HepG2 (cell line): ENCODE results near the gene NUDT3. TPM values are rescaled to one million over a fixed set of nuclear protein-coding genes. Genes with fewer than 3 reads are reported as not detected.

Experiments used
- ARNT2 ChIP-seq: sonication (generic); formaldehyde crosslinking; IDR thresholded peaks from 2 replicates; pipeline ENCODE4 v1.8.0; 2022; ENCODE audit warnings: mild to moderate bottlenecking, low read depth, missing genetic modification reagents, moderate library complexity
- CEBPB ChIP-seq: IDR thresholded peaks from 2 replicates; pipeline ENCODE4 v1.6.1; 2011; ENCODE audit warnings: low read depth, low read length, improper control_type of control experiment, borderline replicate concordance
- DPF2 ChIP-seq: sonication (generic); formaldehyde crosslinking; IDR thresholded peaks from 2 replicates; pipeline ENCODE4 v1.4.0; 2020; ENCODE audit warnings: mild to moderate bottlenecking, low read depth, missing genetic modification reagents, borderline replicate concordance
- ETV6 ChIP-seq: sonication (generic); formaldehyde crosslinking; conservative IDR thresholded peaks from 2 replicates; pipeline ENCODE4 v1.4.0; 2020; ENCODE audit warnings: missing genetic modification reagents
- KAT8 ChIP-seq: IDR thresholded peaks from 2 replicates; pipeline ENCODE4 v1.6.1; 2016; ENCODE audit warnings: missing genetic modification reagents, missing compliant biosample characterization
- KMT2B ChIP-seq: IDR thresholded peaks from 2 replicates; pipeline ENCODE4 v1.6.1; 2016; ENCODE audit warnings: missing genetic modification reagents, missing compliant biosample characterization
- ONECUT2 ChIP-seq: sonication (generic); formaldehyde crosslinking; IDR thresholded peaks from 2 replicates; pipeline ENCODE4 v1.4.0; 2020; ENCODE audit warnings: missing genetic modification reagents
- PHF5A ChIP-seq: IDR thresholded peaks from one replicate; pipeline ENCODE4 v1.6.1; 2018; ENCODE audit warnings: low read depth, missing genetic modification reagents; ENCODE audit not compliant: unreplicated experiment
- SATB2 ChIP-seq: sonication (generic); formaldehyde crosslinking; IDR thresholded peaks from 2 replicates; pipeline ENCODE4 v1.5.0; 2020; ENCODE audit warnings: missing genetic modification reagents
- ZNF136 ChIP-seq: sonication (generic); formaldehyde crosslinking; IDR thresholded peaks from 2 replicates; pipeline ENCODE4 v1.8.1; 2022; ENCODE audit warnings: low read depth, mild to moderate bottlenecking, moderate library complexity, missing genetic modification reagents
- ZNF383 ChIP-seq: sonication (generic); formaldehyde crosslinking; IDR thresholded peaks from 2 replicates; pipeline ENCODE4 v1.4.0; 2020; ENCODE audit warnings: missing genetic modification reagents, mild to moderate bottlenecking, borderline replicate concordance
- ZNF556 ChIP-seq: sonication (generic); formaldehyde crosslinking; IDR thresholded peaks from 2 replicates; pipeline ENCODE4 v1.4.0; 2020; ENCODE audit warnings: mild to moderate bottlenecking, missing genetic modification reagents, borderline replicate concordance
- polyA plus RNA-seq, 8 experiments: library from polyadenylated mRNA; depleted of rRNA in 3 of 8; stranded (reverse) in 7 of 8; unstranded in 1 of 8; fragments of >200 nt; fragmentation: Illumina TruSeq in 4 of 8; extraction: Trizol in 4 of 8; gene quantifications; 2 replicates each; pipeline versions ENCODE4 v1.2.1 to v1.2.3, GENCODE V29; 2011 to 2016; ENCODE audit warnings: low read depth in 4 of 8, missing spikeins in 1 of 8, mixed read lengths in 1 of 8; ENCODE audit not compliant: insufficient read depth in 1 of 8
- total RNA-seq, 5 experiments: library from RNA; depleted of rRNA; stranded (reverse); fragments of >200 nt; fragmentation: Illumina TruSeq; extraction: Trizol; gene quantifications; 2 replicates each; pipeline ENCODE4 v1.2.3, GENCODE V29; 2016; ENCODE audit warnings: low read depth in 1 of 5
- TF ChIP-seq, protein P1 (sequence below): IDR thresholded peaks from 2 replicates; pipeline ENCODE4 v1.6.1; 2016; ENCODE audit warnings: low read depth, missing genetic modification reagents, missing compliant biosample characterization
- TF ChIP-seq, protein P2 (sequence below): sonication (generic); formaldehyde crosslinking; IDR thresholded peaks from 2 replicates; pipeline ENCODE4 v1.8.1; 2022; ENCODE audit warnings: mild to moderate bottlenecking, missing genetic modification reagents
- TF ChIP-seq, protein P3 (sequence below): conservative IDR thresholded peaks from 2 replicates; pipeline ENCODE4 v1.6.1; 2018; ENCODE audit warnings: missing genetic modification reagents
- TF ChIP-seq, protein P4 (sequence below): sonication (generic); formaldehyde crosslinking; IDR thresholded peaks from 2 replicates; pipeline ENCODE4 v1.5.0; 2020; ENCODE audit warnings: missing genetic modification reagents
- TF ChIP-seq, protein P5 (sequence below): sonication (generic); formaldehyde crosslinking; IDR thresholded peaks from 2 replicates; pipeline ENCODE4 v1.8.1; 2023; ENCODE audit warnings: mild to moderate bottlenecking, missing genetic modification reagents

NUDT3 gene
- total and polyA plus RNA-seq, 2 of the 13 experiments (the other 11 are each of a cell fraction or from before 2014, with no cell fraction given): 20.2 to 20.6 TPM

DNA sequence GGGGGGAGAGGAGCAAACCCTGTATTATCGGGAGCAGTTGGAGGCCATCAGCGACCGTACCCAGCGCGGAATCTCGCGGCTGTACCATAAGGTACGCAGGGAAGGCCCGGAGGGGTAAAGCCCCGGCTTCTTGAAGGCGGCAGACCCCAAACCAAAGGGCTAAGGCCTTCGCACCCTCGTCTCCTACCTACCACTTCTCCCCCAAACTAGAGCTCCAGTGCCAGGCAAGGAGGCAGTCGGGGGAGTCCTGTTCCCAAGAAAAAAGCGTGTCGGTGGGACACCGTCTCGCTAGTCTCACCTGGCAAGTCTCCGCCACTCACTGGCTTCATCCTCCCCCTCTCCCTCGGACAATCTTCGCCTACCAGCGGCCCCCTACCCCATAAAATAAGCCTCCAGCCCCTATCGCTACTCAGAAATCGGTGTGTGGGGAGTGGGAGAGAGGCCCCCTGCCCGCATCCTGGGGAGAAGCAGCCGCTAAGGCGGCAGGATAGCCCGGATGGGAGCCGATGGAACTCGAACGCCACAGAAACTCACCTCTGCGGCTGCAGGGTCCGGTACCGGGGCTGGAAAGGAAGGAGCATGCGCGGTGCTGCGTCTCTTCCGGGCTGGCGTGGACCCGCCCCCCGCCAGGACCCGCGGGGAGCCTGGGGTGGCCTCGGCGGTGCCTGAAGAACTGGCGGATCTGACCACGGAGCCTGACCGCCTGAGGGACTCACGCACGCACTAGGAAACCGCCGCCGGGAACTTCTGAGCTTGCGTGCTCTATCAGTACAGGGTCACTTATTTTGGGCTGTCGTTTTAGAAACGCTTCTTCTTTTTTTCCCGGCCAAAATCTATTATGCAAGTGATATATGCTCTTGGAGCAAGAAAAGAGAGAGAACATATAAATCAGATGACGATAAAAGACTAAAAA lies 33.3 kb upstream of the NUDT3 start, which contains the start of gene RPS10 (continued):
- TF ChIP-seq, protein P1, sequence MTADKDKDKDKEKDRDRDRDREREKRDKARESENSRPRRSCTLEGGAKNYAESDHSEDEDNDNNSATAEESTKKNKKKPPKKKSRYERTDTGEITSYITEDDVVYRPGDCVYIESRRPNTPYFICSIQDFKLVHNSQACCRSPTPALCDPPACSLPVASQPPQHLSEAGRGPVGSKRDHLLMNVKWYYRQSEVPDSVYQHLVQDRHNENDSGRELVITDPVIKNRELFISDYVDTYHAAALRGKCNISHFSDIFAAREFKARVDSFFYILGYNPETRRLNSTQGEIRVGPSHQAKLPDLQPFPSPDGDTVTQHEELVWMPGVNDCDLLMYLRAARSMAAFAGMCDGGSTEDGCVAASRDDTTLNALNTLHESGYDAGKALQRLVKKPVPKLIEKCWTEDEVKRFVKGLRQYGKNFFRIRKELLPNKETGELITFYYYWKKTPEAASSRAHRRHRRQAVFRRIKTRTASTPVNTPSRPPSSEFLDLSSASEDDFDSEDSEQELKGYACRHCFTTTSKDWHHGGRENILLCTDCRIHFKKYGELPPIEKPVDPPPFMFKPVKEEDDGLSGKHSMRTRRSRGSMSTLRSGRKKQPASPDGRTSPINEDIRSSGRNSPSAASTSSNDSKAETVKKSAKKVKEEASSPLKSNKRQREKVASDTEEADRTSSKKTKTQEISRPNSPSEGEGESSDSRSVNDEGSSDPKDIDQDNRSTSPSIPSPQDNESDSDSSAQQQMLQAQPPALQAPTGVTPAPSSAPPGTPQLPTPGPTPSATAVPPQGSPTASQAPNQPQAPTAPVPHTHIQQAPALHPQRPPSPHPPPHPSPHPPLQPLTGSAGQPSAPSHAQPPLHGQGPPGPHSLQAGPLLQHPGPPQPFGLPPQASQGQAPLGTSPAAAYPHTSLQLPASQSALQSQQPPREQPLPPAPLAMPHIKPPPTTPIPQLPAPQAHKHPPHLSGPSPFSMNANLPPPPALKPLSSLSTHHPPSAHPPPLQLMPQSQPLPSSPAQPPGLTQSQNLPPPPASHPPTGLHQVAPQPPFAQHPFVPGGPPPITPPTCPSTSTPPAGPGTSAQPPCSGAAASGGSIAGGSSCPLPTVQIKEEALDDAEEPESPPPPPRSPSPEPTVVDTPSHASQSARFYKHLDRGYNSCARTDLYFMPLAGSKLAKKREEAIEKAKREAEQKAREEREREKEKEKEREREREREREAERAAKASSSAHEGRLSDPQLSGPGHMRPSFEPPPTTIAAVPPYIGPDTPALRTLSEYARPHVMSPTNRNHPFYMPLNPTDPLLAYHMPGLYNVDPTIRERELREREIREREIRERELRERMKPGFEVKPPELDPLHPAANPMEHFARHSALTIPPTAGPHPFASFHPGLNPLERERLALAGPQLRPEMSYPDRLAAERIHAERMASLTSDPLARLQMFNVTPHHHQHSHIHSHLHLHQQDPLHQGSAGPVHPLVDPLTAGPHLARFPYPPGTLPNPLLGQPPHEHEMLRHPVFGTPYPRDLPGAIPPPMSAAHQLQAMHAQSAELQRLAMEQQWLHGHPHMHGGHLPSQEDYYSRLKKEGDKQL (CRISPR knock-in tag): no peak
- TF ChIP-seq SATB2 (CRISPR knock-in tag) (no peak), ARNT2 (CRISPR knock-in tag) (peak; percentile 66; the same call in 1 of the 2 replicates), ZNF383 (CRISPR knock-in tag) (no peak), ETV6 (peak; percentile 35; the same call in 1 of the 2 replicates), ZNF556 (peak; percentile 66; the same call in 1 of the 2 replicates), DPF2 (CRISPR knock-in tag) (no peak), ONECUT2 (CRISPR knock-in tag) (no peak), PHF5A (CRISPR knock-in tag) (peak; percentile 77), KMT2B (peak; percentile 91), CEBPB (no peak), KAT8 (CRISPR knock-in tag) (peak; percentile 90), ZNF136 (CRISPR knock-in tag) (0 out of 2 replicates have a peak, but pooled peaks have one; percentile 63)
- TF ChIP-seq, protein P2, sequence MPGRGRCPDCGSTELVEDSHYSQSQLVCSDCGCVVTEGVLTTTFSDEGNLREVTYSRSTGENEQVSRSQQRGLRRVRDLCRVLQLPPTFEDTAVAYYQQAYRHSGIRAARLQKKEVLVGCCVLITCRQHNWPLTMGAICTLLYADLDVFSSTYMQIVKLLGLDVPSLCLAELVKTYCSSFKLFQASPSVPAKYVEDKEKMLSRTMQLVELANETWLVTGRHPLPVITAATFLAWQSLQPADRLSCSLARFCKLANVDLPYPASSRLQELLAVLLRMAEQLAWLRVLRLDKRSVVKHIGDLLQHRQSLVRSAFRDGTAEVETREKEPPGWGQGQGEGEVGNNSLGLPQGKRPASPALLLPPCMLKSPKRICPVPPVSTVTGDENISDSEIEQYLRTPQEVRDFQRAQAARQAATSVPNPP (CRISPR knock-in tag): 0 out of 2 replicates have a peak, but pooled peaks have one; percentile 51
- TF ChIP-seq, protein P3, sequence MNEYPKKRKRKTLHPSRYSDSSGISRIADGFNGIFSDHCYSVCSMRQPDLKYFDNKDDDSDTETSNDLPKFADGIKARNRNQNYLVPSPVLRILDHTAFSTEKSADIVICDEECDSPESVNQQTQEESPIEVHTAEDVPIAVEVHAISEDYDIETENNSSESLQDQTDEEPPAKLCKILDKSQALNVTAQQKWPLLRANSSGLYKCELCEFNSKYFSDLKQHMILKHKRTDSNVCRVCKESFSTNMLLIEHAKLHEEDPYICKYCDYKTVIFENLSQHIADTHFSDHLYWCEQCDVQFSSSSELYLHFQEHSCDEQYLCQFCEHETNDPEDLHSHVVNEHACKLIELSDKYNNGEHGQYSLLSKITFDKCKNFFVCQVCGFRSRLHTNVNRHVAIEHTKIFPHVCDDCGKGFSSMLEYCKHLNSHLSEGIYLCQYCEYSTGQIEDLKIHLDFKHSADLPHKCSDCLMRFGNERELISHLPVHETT: peak; percentile 57; the same call in 1 of the 2 replicates
- TF ChIP-seq, protein P4, sequence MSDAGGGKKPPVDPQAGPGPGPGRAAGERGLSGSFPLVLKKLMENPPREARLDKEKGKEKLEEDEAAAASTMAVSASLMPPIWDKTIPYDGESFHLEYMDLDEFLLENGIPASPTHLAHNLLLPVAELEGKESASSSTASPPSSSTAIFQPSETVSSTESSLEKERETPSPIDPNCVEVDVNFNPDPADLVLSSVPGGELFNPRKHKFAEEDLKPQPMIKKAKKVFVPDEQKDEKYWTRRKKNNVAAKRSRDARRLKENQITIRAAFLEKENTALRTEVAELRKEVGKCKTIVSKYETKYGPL (CRISPR knock-in tag): peak; percentile 69
- TF ChIP-seq, protein P5, sequence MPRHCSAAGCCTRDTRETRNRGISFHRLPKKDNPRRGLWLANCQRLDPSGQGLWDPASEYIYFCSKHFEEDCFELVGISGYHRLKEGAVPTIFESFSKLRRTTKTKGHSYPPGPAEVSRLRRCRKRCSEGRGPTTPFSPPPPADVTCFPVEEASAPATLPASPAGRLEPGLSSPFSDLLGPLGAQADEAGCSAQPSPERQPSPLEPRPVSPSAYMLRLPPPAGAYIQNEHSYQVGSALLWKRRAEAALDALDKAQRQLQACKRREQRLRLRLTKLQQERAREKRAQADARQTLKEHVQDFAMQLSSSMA (CRISPR knock-in tag): peak; percentile 81
